HUES64 (cell line): Measurements from ENCODE around the gene KCTD4.

Experiments used
- H3K27ac ChIP-seq: 2 replicates; pipeline ENCODE4 v1.7.0; 2013; ENCODE audit warnings: low read depth, low read length, inconsistent platforms
- H3K27me3 ChIP-seq: 2 replicates; pipeline ENCODE4 v1.6.1; 2013; ENCODE audit warnings: mild to moderate bottlenecking, low read length; ENCODE audit not compliant: insufficient read depth
- H3K36me3 ChIP-seq: 2 replicates; pipeline ENCODE4 v1.6.1; 2013; ENCODE audit warnings: mild to moderate bottlenecking, low read length; ENCODE audit not compliant: insufficient read depth
- H3K4me1 ChIP-seq: 2 replicates; pipeline ENCODE4 v1.6.1; 2013; ENCODE audit warnings: mild to moderate bottlenecking, low read length, moderate library complexity; ENCODE audit not compliant: insufficient read depth
- H3K4me3 ChIP-seq: 2 replicates; pipeline ENCODE4 v1.5.1; 2013; ENCODE audit warnings: mild to moderate bottlenecking, low read length, moderate library complexity
- H3K9ac ChIP-seq: 2 replicates; pipeline ENCODE4 v1.6.1; 2013; ENCODE audit warnings: mild to moderate bottlenecking, low read depth, low read length
- H3K9me3 ChIP-seq: 2 replicates; pipeline ENCODE4 v1.6.1; 2013; ENCODE audit warnings: low read depth, low read length; ENCODE audit not compliant: insufficient read depth
- WGBS: fragments of 150-250, 120-280 bp; methylation state at CpG from one replicate; pipeline ENCODE4 v1.1.7; 2013; ENCODE audit warnings: missing lambda C conversion rate; 5-methylcytosine and 5-hydroxymethylcytosine counted together

KCTD4 gene

DNA sequence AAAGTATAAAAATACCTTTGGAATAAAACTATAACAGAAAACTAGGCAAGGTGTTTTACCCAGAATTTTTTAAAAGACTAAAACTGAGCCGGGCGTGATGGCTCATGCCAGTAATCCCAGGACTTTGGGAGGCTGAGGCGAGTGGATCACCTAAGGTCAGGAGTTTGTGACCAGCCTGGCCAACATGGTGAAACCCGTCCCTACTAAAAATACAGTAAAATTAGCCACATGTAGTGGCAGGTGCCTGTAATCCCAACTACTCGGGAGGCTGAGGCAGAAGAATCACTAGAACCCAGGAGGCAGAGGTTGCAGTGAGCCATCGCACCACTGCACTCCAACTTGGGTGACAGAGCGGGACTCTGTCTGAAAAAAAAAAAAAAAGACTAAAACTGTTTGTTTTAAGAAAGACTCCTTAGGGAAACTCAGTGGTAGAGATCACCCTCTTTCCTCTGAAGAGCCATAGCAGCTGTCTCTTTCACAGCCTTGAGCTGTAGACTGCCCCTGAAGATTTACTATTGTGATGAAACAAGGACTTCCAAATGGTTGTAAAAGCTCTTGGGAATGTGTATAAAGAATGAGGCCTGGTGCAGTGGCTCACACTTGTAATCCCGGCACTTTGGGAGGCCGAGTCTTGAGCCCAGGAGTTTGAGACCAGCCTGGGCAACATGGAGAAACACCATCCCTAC is 14.7 kb upstream of the KCTD4 start:
- H3K9me3 ChIP-seq: no peaks in the 10 kb centered on the region
- no peak overlapping the region for H3K4me3 ChIP-seq
- WGBS: 95% methylated on average over 9 of the region's 9 CpGs
- peaks cover 2% of the 10 kb centered on the region for H3K36me3 ChIP-seq
- peaks cover 34% of the 10 kb centered on the region for H3K4me1 ChIP-seq
- H3K9ac ChIP-seq: no peak overlapping the region
- no peak overlapping the region for H3K27ac ChIP-seq
- H3K27me3 ChIP-seq: no peaks in the 10 kb centered on the region

DNA sequence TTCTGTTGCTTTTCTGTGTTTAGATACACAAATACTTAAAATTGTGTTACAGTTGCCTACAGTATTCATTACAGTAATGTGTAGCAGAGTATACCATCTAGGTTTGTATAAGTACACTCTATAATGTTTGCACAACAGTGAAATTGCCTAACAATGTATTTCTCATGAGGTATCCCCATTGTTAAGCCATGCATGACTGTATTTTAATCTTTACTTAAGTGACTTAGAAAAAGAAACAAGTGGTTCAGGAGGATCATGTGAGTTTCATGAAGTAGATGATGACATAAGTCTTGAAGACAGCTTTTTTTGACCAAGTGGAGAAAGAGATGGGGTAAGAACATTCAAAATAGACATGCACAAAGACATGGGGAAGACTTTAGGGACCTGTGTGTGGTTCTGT is 8.4 kb upstream of the KCTD4 start:
- H3K27ac ChIP-seq: no peak overlapping the region
- no peak overlapping the region for H3K9ac ChIP-seq
- no peak overlapping the region for H3K4me3 ChIP-seq
- no peaks in the 10 kb centered on the region for H3K27me3 ChIP-seq
- H3K36me3 ChIP-seq: peaks cover 26% of the 10 kb centered on the region
- H3K4me1 ChIP-seq: no peaks in the 10 kb centered on the region
- no peaks in the 10 kb centered on the region for H3K9me3 ChIP-seq

DNA sequence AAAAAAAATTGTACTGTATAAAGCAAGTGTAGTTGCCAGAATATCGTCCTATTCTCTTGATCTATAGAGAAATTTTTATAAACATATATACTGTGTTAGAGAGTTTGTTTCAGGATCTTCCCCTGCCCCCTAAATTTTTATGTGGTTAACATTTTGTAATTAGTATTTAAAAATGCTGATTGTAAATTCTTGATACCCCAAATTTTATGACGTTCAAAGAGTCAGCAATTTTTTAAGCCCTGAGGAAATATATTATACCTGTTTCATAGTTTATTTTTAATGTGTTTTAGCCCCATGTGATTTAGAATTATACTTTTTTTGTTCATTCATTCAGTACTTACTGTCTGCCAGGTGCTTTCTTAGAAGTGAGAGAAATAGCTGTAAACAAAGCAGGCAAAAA is 7.3 kb upstream of the KCTD4 start:
- Histone ChIP-seq H3K4me1 (no peaks in the 10 kb centered on the region), H3K9me3 (no peaks in the 10 kb centered on the region), H3K36me3 (peaks cover 26% of the 10 kb centered on the region), H3K4me3 (no peak overlapping the region), H3K9ac (no peak overlapping the region), H3K27ac (no peak overlapping the region), H3K27me3 (no peaks in the 10 kb centered on the region)
- no CpG with 5 or more reads among the region's 2 CpGs for WGBS

- 92% methylated on average over 4 of the region's 4 CpGs for WGBS
- Histone ChIP-seq H3K9ac (no peak overlapping the region), H3K27ac (no peak overlapping the region)
Observed at GRCh38 chr13:45207319-45207718, 6.5 kb upstream of the KCTD4 start.

DNA sequence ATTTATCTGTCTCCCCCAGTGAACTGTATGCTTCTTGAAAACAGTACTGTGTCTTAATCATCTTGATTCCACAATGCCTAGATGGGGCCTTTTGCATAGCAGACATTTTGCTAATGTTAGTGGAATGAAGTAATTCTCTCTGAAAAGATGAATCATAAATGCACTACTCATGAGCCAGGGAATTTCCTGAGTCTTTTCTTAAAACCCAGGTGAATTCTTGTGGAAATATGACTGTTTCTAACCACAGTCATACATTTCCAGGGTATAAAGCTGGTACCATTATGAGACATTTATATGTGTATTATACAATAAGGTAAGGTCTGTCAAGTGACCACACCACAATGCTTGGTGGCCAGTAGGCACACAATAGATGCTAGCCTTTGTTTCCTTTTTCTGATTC is 5.5 kb upstream of the KCTD4 start:
- no peaks in the 10 kb centered on the region for H3K27me3 ChIP-seq
- H3K4me1 ChIP-seq: no peaks in the 10 kb centered on the region
- no peak overlapping the region for H3K9ac ChIP-seq
- H3K4me3 ChIP-seq: no peak overlapping the region
- H3K27ac ChIP-seq: no peak overlapping the region
- peaks cover 26% of the 10 kb centered on the region for H3K36me3 ChIP-seq
- H3K9me3 ChIP-seq: no peaks in the 10 kb centered on the region

More at GRCh38 chr13:45207319-45207718, 6.5 kb upstream of the KCTD4 start:
- Histone ChIP-seq H3K9me3 (no peaks in the 10 kb centered on the region), H3K4me1 (no peaks in the 10 kb centered on the region), H3K27me3 (no peaks in the 10 kb centered on the region), H3K36me3 (peaks cover 26% of the 10 kb centered on the region), H3K4me3 (no peak overlapping the region)

DNA sequence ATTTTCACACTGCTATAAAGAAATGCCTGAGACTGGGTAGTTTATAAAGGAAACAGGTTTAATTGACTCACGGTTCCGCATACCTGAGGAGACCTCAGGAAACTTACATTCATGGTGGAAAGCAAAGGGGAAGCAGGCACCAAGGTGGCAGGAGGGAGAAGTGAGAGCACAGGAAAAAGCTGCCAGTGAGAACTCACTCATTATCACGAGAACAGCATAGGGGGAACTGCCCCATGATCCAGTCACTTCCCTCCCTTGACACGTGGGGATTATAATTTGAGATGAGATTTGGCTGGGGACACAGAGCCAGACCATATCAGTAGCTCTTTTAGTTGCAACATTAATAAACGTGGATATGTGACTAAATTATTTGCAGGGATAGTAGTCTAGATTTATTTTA is 4.3 kb upstream of the KCTD4 start:
- H3K9me3 ChIP-seq: no peaks in the 10 kb centered on the region
- peaks cover 4% of the 10 kb centered on the region; the same call in 1 of the 2 replicates for H3K4me1 ChIP-seq
- H3K36me3 ChIP-seq: peaks cover 20% of the 10 kb centered on the region
- 91% methylated on average over 5 of the region's 5 CpGs for WGBS
- no peaks in the 10 kb centered on the region for H3K27me3 ChIP-seq
- no peak overlapping the region for H3K9ac ChIP-seq
- H3K27ac ChIP-seq: no peak overlapping the region
- H3K4me3 ChIP-seq: no peak overlapping the region

GRCh38 chr13:45199711-45200110 is 1.1 kb downstream of the KCTD4 start:
- Histone ChIP-seq H3K4me1 (peaks cover 5% of the 10 kb centered on the region), H3K4me3 (no peak overlapping the region)

GRCh38 chr13:45198924-45199323 is 1.9 kb downstream of the KCTD4 start:
- H3K36me3 ChIP-seq: no peaks in the 10 kb centered on the region
- H3K4me1 ChIP-seq: peaks cover 11% of the 10 kb centered on the region
- no peaks in the 10 kb centered on the region for H3K9me3 ChIP-seq
- H3K27ac ChIP-seq: no peak overlapping the region
- H3K27me3 ChIP-seq: no peaks in the 10 kb centered on the region
- 93% methylated on average over 3 of the region's 3 CpGs for WGBS
- no peak overlapping the region for H3K4me3 ChIP-seq
- H3K9ac ChIP-seq: no peak overlapping the region

More at GRCh38 chr13:45199711-45200110, 1.1 kb downstream of the KCTD4 start:
- WGBS: 97% methylated on average over 4 of the region's 4 CpGs
- Histone ChIP-seq H3K27ac (no peak overlapping the region), H3K9ac (no peak overlapping the region), H3K27me3 (no peaks in the 10 kb centered on the region), H3K9me3 (no peaks in the 10 kb centered on the region), H3K36me3 (no peaks in the 10 kb centered on the region)

DNA sequence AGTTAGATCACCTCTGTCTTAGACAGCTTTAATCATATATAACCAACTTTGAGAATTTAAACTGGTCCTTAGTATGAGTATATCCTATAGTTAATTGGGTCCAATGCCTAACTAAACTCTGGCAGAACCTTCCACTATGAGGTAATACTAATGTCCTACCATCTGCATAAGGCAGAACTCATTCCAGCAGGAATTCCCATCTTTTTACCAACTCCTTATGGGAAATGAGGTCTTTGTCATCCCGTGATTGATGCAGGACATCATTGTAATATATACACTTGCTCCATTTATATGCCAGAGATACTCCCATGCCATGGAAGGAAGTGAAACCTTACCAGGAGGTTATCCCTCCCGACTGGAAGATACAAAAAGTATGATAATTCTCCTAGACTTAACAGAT is 2.8 kb downstream of the KCTD4 start:
- 94% methylated on average over 2 of the region's 2 CpGs for WGBS
- H3K27ac ChIP-seq: no peak overlapping the region

GRCh38 chr13:45196622-45197021 is 4.2 kb downstream of the KCTD4 start:
- H3K27me3 ChIP-seq: no peaks in the 10 kb centered on the region

More for the DNA sequence above, 2.8 kb downstream of the KCTD4 start:
- Histone ChIP-seq H3K9me3 (no peaks in the 10 kb centered on the region), H3K4me1 (peaks cover 11% of the 10 kb centered on the region), H3K4me3 (no peak overlapping the region), H3K9ac (no peak overlapping the region), H3K36me3 (no peaks in the 10 kb centered on the region), H3K27me3 (no peaks in the 10 kb centered on the region)

DNA sequence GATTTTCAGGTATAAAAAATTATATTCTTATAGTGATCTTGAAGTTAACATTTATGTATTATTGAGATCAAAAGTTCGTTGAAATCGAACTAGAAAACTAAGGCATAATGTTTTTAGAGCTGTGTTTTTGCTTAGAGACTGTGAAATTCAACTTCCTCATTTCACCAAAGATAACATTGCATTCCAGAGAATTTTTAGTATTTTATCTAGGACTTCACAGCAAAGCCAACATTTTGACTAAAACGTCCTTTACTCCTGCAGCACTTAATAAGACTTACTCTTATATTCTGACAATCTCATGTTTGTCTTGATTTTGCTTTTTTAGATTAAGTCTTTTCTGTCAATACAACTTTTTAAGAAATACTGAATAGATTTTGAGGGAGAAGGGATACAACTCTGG is 4.7 kb downstream of the KCTD4 start:
- H3K4me1 ChIP-seq: peaks cover 11% of the 10 kb centered on the region
- no peaks in the 10 kb centered on the region for H3K27me3 ChIP-seq
- H3K27ac ChIP-seq: no peak overlapping the region
- H3K9ac ChIP-seq: no peak overlapping the region
- H3K36me3 ChIP-seq: no peaks in the 10 kb centered on the region
- WGBS: 92% methylated on average over 3 of the region's 3 CpGs
- H3K9me3 ChIP-seq: no peaks in the 10 kb centered on the region
- H3K4me3 ChIP-seq: no peak overlapping the region

More at GRCh38 chr13:45196622-45197021, 4.2 kb downstream of the KCTD4 start:
- no peak overlapping the region for H3K4me3 ChIP-seq
- no peak overlapping the region for H3K27ac ChIP-seq
- H3K9ac ChIP-seq: no peak overlapping the region
- WGBS: 91% methylated on average over 1 of the region's 1 CpG
- peaks cover 11% of the 10 kb centered on the region for H3K4me1 ChIP-seq
- H3K9me3 ChIP-seq: no peaks in the 10 kb centered on the region
- no peaks in the 10 kb centered on the region for H3K36me3 ChIP-seq

DNA sequence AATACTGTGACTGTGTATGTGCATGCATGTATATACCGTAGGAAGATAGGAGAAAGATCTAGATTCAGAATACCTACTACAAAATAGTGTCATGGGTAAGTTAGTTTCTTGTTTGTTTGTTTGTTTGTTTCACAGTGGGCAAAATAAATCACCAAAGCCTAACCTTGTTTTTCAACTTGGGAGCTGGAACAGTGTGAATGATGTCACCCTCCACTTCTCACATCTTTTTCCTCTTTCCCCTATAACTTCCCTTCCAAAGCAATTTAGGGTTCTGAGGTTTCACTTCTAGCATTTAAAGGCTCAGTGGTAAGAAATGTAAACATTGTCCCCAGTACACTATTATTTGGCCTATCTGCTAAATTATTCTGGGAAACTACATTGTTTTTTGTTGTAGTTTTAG is 5.4 kb downstream of the KCTD4 start:
- Histone ChIP-seq H3K4me1 (peaks cover 7% of the 10 kb centered on the region; the same call in 1 of the 2 replicates), H3K27me3 (no peaks in the 10 kb centered on the region), H3K9ac (no peak overlapping the region), H3K36me3 (no peaks in the 10 kb centered on the region), H3K27ac (no peak overlapping the region), H3K4me3 (no peak overlapping the region), H3K9me3 (no peaks in the 10 kb centered on the region)
- 80% methylated on average over 1 of the region's 1 CpG for WGBS
